Activated CD8-positive, alpha-beta T cell treated with anti-CD3 and anti-CD28 coated beads for 36 hours (primary cell): Measurements from ENCODE around the gene HHATL. TPM values are rescaled to one million over a fixed set of nuclear protein-coding genes. Genes with fewer than 3 reads are reported as not detected.
A peak's percentile ranks its signal among the peaks of the same experiment; 100 is the strongest.

ENCODE experiments used
- ATAC-seq: fragments of 200-7000 bp; cut with Tn5 transposase; one replicate; pipeline ENCODE4 v1.10.0; 2021; ENCODE audit warnings: mild to moderate bottlenecking, moderate library complexity
- CTCF ChIA-PET: fragments of 350-600 bp; sonication (Branson Sonifier 250); formaldehyde crosslinking; loops from one replicate; lab custom pipeline; 2021; ENCODE audit warnings: antibody characterized with exemption; lab: Charles Lee
- POLR2A ChIA-PET: fragments of 350-600 bp; sonication (Branson Sonifier 250); formaldehyde crosslinking; loops from one replicate; lab custom pipeline; 2021; ENCODE audit warnings: antibody characterized with exemption; lab: Charles Lee
- DNase-seq: peaks from one replicate; pipeline ENCODE4 v3.0.0-alpha.2; 2020
- H3K27ac Mint-ChIP-seq: one replicate; pipeline ENCODE4 v1.8.0; 2021; ENCODE audit warnings: mild to moderate bottlenecking, mixed read lengths
- H3K27me3 Mint-ChIP-seq: one replicate; pipeline ENCODE4 v1.8.0; 2021; ENCODE audit warnings: mixed read lengths
- H3K36me3 Mint-ChIP-seq: one replicate; pipeline ENCODE4 v1.8.0; 2021; ENCODE audit warnings: low read depth, mixed read lengths
- H3K4me1 Mint-ChIP-seq: one replicate; pipeline ENCODE4 v1.8.0; 2021; ENCODE audit warnings: low read depth, mixed read lengths
- H3K4me3 Mint-ChIP-seq: one replicate; pipeline ENCODE4 v1.8.0; 2021; ENCODE audit warnings: mild to moderate bottlenecking, moderate library complexity, mixed read lengths
- H3K9me3 Mint-ChIP-seq: one replicate; pipeline ENCODE4 v1.8.0; 2021; ENCODE audit warnings: mixed read lengths
- CTCF ChIP-seq: fragments of 200-600 bp; IDR thresholded peaks from one replicate; pipeline ENCODE4 v1.8.0; 2022; ENCODE audit warnings: antibody characterized with exemption, mild to moderate bottlenecking
- intact Hi-C: fragments of 100-400 bp; cut with micrococcal nuclease; formaldehyde crosslinking; loops from one replicate; pipeline ENCODE4 v1.10.0; 2022
- total RNA-seq, 2 experiments: library from RNA; stranded (reverse); gene quantifications; one replicate each; pipeline ENCODE4 v1.2.3, GENCODE V29; 2021

The HHATL gene
- total RNA-seq, 2 experiments from 2014 or later, result not detected

- CTCF ChIA-PET, result no interaction called here
- no peak for ATAC-seq
- POLR2A ChIA-PET, result no interaction called here
- no peak overlapping the region for H3K4me3 Mint-ChIP-seq
- intact Hi-C loops, result no loop called here
- H3K27me3 Mint-ChIP-seq, result peaks cover 10% of the 10 kb centered on the region
- no peak for DNase-seq
- H3K27ac Mint-ChIP-seq, result no peak overlapping the region
- peaks cover 12% of the 10 kb centered on the region for H3K9me3 Mint-ChIP-seq
- no peaks in the 10 kb centered on the region for H3K4me1 Mint-ChIP-seq
- TF ChIP-seq CTCF, result no peak
- no peaks in the 10 kb centered on the region for H3K36me3 Mint-ChIP-seq
These were observed 20.1 kb downstream of the HHATL start for GRCh38 chr3:42682301-42683070.

- Mint-ChIP-seq H3K4me3 (no peak overlapping the region), H3K9me3 (peaks cover 15% of the 10 kb centered on the region), H3K27ac (no peak overlapping the region), H3K4me1 (no peaks in the 10 kb centered on the region), H3K27me3 (peaks cover 10% of the 10 kb centered on the region), H3K36me3 (no peaks in the 10 kb centered on the region)
- no peak for DNase-seq
- ChIA-PET CTCF (no interaction called here), POLR2A (no interaction called here)
- intact Hi-C loops, result no loop called here
- no peak for TF ChIP-seq CTCF
- ATAC-seq, result no peak
These were observed 21.1 kb downstream of the HHATL start for GRCh38 chr3:42681361-42682038.

GRCh38 chr3:42680806-42681205 lies 21.8 kb downstream of the HHATL start:
- POLR2A ChIA-PET, result no interaction called here
- Mint-ChIP-seq H3K4me1 (no peaks in the 10 kb centered on the region), H3K9me3 (peaks cover 16% of the 10 kb centered on the region), H3K27me3 (peaks cover 8% of the 10 kb centered on the region), H3K27ac (no peak overlapping the region), H3K36me3 (no peaks in the 10 kb centered on the region), H3K4me3 (no peak overlapping the region)
- intact Hi-C loops, result no loop called here
- TF ChIP-seq CTCF, result no peak
- DNase-seq, result no peak
- CTCF ChIA-PET, result no interaction called here
- no peak for ATAC-seq

GRCh38 chr3:42680271-42680670 lies 22.3 kb downstream of the HHATL start:
- TF ChIP-seq CTCF, result no peak
- intact Hi-C loops, result no loop called here
- DNase-seq (no peak), ATAC-seq (peak; percentile 38)
- Mint-ChIP-seq H3K9me3 (peaks cover 16% of the 10 kb centered on the region), H3K36me3 (no peaks in the 10 kb centered on the region), H3K27me3 (peaks cover 7% of the 10 kb centered on the region), H3K27ac (no peak overlapping the region), H3K4me1 (no peaks in the 10 kb centered on the region), H3K4me3 (no peak overlapping the region)
- CTCF ChIA-PET, result no interaction called here
- POLR2A ChIA-PET, result no interaction called here

- ATAC-seq, result no peak
- no peak for TF ChIP-seq CTCF
- POLR2A ChIA-PET, result no interaction called here
- Mint-ChIP-seq H3K36me3 (no peaks in the 10 kb centered on the region), H3K4me3 (no peak overlapping the region), H3K9me3 (peaks cover 16% of the 10 kb centered on the region), H3K4me1 (no peaks in the 10 kb centered on the region), H3K27me3 (peaks cover 7% of the 10 kb centered on the region), H3K27ac (no peak overlapping the region)
- intact Hi-C loops, result no loop called here
- CTCF ChIA-PET, result no interaction called here
- no peak for DNase-seq
These were observed 24.2 kb downstream of the HHATL start for GRCh38 chr3:42678447-42678846.
